Ascending aorta (tissue), 2 donors: ENCODE measurements around the gene PXDN. TPM values are rescaled to one million over a fixed set of nuclear protein-coding genes. Genes with fewer than 3 reads are reported as not detected.

Source experiments
- DNase-seq, 2 donors: peaks; one replicate each; pipeline ENCODE4 v3.0.0-alpha.2; 2019; ENCODE audit warnings: low spot score in 2 of 2
- H3K27ac ChIP-seq, 2 donors: fragments of 200-600 bp; sonication (generic); one replicate each; pipeline ENCODE4 v1.5.1; 2016 to 2017; ENCODE audit warnings: mild to moderate bottlenecking in 1 of 2
- H3K27me3 ChIP-seq: fragments of 200-600 bp; sonication (generic); one replicate; pipeline ENCODE4 v1.5.1; 2017
- H3K36me3 ChIP-seq, 2 donors: fragments of 200-600 bp; sonication (generic); one replicate each; pipeline ENCODE4 v1.5.1; 2016
- H3K4me1 ChIP-seq, 2 donors: fragments of 200-600 bp; sonication (generic); one replicate each; pipeline ENCODE4 v1.5.1; 2016 to 2017; ENCODE audit warnings: mild to moderate bottlenecking in 1 of 2
- H3K4me3 ChIP-seq, 2 donors: fragments of 200-600 bp; sonication (generic); one replicate each; pipeline ENCODE4 v1.5.1; 2016 to 2017; ENCODE audit warnings: mild to moderate bottlenecking in 1 of 2
- H3K9me3 ChIP-seq, 2 donors: fragments of 200-600 bp; sonication (generic); one replicate each; pipeline ENCODE4 v1.5.1; 2016
- intact Hi-C: fragments of 100-400 bp; cut with DNase I; formaldehyde crosslinking; loops from one replicate; pipeline ENCODE4 v1.15.1; 2023
- total RNA-seq: library from RNA; depleted of rRNA; stranded (reverse); fragments of >200 nt; gene quantifications from one replicate; pipeline ENCODE4 v1.1.0, GENCODE V29; 2016
- TF ChIP-seq, protein P1 (sequence below), 3 experiments: fragments of 200-600 bp in 2 of 3; fragments of 450-650 bp in 1 of 3; sonication (generic) in 2 of 3; IDR thresholded peaks; one replicate each; pipeline ENCODE4 v1.5.1; 2016 to 2019; ENCODE audit warnings: antibody characterized with exemption in 3 of 3, mild to moderate bottlenecking in 1 of 3, moderate library complexity in 1 of 3

PXDN gene
- total RNA-seq, 1 donor from 2014 or later = 188 TPM

DNA sequence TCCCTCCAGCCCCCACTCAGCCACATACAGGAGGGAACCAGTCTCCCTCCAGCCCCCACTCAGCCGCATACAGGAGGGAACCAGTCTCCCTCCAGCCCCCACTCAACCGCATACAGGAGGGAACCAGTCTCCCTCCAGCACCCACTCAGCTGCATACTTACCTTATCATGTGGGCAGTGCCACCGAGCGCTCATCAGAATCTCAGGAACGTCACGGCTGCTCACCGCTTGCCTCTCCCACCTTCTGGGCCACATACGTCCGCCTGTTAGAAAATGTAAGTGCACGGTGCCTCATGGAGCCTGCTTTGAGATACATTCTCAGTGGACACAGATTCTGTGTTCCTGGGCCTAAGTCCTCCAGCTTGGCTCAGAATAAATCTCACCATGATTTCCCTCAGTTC is 124.8 kb downstream of the PXDN start:
- Histone ChIP-seq H3K36me3 (no peaks in the 10 kb centered on the region), H3K27me3 (no peaks in the 10 kb centered on the region), H3K4me1 (no peaks in the 10 kb centered on the region), H3K27ac (no peak overlapping the region), H3K4me3 (no peak overlapping the region), H3K9me3 (no peaks in the 10 kb centered on the region)
- intact Hi-C loops = no loop called here
- DNase-seq = no peak
- TF ChIP-seq, protein P1, sequence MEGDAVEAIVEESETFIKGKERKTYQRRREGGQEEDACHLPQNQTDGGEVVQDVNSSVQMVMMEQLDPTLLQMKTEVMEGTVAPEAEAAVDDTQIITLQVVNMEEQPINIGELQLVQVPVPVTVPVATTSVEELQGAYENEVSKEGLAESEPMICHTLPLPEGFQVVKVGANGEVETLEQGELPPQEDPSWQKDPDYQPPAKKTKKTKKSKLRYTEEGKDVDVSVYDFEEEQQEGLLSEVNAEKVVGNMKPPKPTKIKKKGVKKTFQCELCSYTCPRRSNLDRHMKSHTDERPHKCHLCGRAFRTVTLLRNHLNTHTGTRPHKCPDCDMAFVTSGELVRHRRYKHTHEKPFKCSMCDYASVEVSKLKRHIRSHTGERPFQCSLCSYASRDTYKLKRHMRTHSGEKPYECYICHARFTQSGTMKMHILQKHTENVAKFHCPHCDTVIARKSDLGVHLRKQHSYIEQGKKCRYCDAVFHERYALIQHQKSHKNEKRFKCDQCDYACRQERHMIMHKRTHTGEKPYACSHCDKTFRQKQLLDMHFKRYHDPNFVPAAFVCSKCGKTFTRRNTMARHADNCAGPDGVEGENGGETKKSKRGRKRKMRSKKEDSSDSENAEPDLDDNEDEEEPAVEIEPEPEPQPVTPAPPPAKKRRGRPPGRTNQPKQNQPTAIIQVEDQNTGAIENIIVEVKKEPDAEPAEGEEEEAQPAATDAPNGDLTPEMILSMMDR (IDR thresholded peaks at IDR 0.05) = no peak

DNA sequence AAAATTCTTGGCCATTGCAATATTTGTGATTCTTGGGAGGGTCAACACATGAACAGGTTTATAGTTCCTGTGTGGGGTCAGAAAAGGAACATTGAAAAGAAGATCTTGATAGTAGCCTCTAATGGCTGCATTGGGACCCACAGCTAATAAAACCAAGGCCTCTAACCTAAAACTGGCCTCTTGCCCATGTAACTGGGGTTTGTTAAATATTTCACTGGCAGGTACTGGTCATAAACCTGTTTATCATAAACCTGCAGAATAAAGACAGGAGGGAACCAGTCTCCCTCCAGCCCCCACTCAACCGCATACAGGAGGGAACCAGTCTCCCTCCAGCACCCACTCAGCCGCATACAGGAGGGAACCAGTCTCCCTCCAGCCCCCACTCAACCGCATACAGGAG is 125.3 kb downstream of the PXDN start:
- intact Hi-C loops = no loop called here
- no peaks in the 10 kb centered on the region for H3K27me3 ChIP-seq
- no peaks in the 10 kb centered on the region for H3K9me3 ChIP-seq
- no peak overlapping the region for H3K27ac ChIP-seq
- H3K4me3 ChIP-seq = no peak overlapping the region
- TF ChIP-seq, protein P1 (IDR thresholded peaks at IDR 0.05) = no peak
- H3K36me3 ChIP-seq = no peaks in the 10 kb centered on the region
- no peaks in the 10 kb centered on the region for H3K4me1 ChIP-seq
- DNase-seq = no peak

DNA sequence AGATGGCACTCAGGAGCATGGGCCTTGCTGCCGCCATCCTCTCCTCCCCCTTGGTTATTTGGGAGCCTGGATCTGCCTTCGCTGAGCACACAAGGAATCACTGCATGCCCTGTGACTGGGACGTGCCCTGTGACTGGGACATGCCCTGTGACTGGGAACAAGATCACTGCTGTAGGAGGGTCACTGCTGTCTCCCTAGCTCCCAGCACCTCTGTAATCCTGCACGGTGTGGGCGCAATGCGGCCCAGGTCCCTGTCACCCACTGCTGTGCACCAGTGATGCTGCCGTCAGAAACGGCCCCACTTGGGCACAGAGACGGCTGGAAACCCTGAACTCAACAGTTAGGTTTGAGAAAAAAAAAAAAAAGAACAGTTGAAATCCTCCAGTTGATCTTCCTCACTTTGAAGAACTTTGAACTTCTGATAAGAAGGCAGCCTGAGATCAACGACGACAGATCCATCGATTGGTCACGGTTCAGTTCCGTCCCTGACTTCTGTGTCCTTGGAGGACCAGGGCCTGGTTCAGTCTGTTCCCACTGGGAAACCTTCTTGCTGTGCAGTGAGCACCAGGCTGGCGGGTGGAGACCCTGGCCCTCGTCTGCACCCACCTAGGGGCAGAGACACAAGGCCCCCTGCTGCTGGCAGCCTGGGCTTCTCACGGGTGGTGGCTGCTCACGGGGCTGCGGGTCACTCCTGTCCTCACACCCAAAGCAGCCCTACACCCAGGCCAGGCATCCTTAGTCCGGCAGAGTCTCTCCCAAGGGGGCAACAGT is 125.9 kb downstream of the PXDN start:
- intact Hi-C loops = no loop called here
- TF ChIP-seq, protein P1 (IDR thresholded peaks at IDR 0.05) = no peak
- no peak overlapping the region for H3K4me3 ChIP-seq
- H3K27me3 ChIP-seq = no peaks in the 10 kb centered on the region
- H3K27ac ChIP-seq = no peak overlapping the region
- H3K36me3 ChIP-seq = no peaks in the 10 kb centered on the region
- no peak for DNase-seq
- no peaks in the 10 kb centered on the region for H3K9me3 ChIP-seq
- H3K4me1 ChIP-seq = no peaks in the 10 kb centered on the region

GRCh38 chr2:1617425-1618021 is 126.8 kb downstream of the PXDN start:
- Histone ChIP-seq H3K27me3 (no peaks in the 10 kb centered on the region), H3K27ac (no peak overlapping the region), H3K4me1 (no peaks in the 10 kb centered on the region), H3K36me3 (no peaks in the 10 kb centered on the region), H3K4me3 (no peak overlapping the region), H3K9me3 (no peaks in the 10 kb centered on the region)
- DNase-seq = no peak
- TF ChIP-seq, protein P1 (IDR thresholded peaks at IDR 0.05) = no peak
- intact Hi-C loops = no loop called here

DNA sequence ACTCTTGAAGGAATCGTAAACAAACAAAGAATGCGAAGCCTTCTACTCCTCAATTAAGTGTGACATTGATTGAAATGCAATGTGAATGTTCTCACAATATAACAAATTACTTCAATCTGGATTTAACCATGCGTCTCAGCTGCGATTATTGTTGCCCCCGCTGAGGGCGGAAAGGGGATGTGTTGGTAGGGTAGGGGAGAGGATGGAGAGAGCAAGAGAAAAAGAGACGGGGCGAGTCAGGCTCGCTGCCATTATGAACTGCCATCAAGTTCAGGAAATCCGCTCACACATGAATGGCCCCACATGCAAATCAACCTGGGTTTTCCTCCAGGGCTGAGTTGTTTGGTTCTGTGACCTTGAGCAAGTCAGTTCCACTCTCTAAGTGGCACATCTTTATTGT is 129.8 kb downstream of the PXDN start:
- intact Hi-C loops = no loop called here
- no peaks in the 10 kb centered on the region for H3K27me3 ChIP-seq
- no peak for DNase-seq
- H3K27ac ChIP-seq = no peak overlapping the region
- TF ChIP-seq, protein P1 (IDR thresholded peaks at IDR 0.05) = no peak
- no peaks in the 10 kb centered on the region for H3K36me3 ChIP-seq
- no peak overlapping the region for H3K4me3 ChIP-seq
- H3K9me3 ChIP-seq = no peaks in the 10 kb centered on the region
- no peaks in the 10 kb centered on the region for H3K4me1 ChIP-seq
